OCI-LY7 (cell line): ENCODE data around the gene GORASP2. TPM values are rescaled to one million over a fixed set of nuclear protein-coding genes. Genes with fewer than 3 reads are reported as not detected.

Source experiments
- BruUV-seq: library from RNA; stranded (reverse); fragments of 400-500 nt; replicated peaks from 2 replicates; lab custom pipeline; 2021; lab: Mats Ljungman, UMichigan
- CTCF ChIA-PET: fragments of 300-600 bp; sonication (Branson Sonifier 250); formaldehyde crosslinking; loops from one replicate; lab custom pipeline; 2022; ENCODE audit warnings: antibody characterized with exemption; ENCODE audit not compliant: unreplicated experiment; lab: Charles Lee
- POLR2A ChIA-PET: fragments of 300-600 bp; sonication (Branson Sonifier 250); formaldehyde crosslinking; loops from one replicate; lab custom pipeline; 2022; ENCODE audit warnings: antibody characterized with exemption; lab: Charles Lee
- DNase-seq: peaks from one replicate; pipeline ENCODE4 v3.0.0-alpha.2; 2015; ENCODE audit warnings: low spot score
- H2AFZ ChIP-seq: fragments of 200-600 bp; sonication (generic), shearing (Covaris generic); 2 replicates; pipeline ENCODE4 v1.6.1; 2014; ENCODE audit warnings: mild to moderate bottlenecking, antibody characterized with exemption, low read length, moderate library complexity
- H3K27ac ChIP-seq: fragments of 200-600 bp; sonication (generic); 2 replicates; pipeline ENCODE4 v1.5.1; 2014; ENCODE audit warnings: mixed run types, low read depth, mild to moderate bottlenecking, moderate library complexity, low read length, inconsistent platforms; ENCODE audit not compliant: poor library complexity, severe bottlenecking
- H3K36me3 ChIP-seq: fragments of 200-600 bp; sonication (generic); 2 replicates; pipeline ENCODE4 v1.6.1; 2014; ENCODE audit warnings: mild to moderate bottlenecking, antibody characterized with exemption, low read length, moderate library complexity, mixed read lengths; ENCODE audit not compliant: insufficient read depth
- H3K4me1 ChIP-seq: fragments of 200-600 bp; sonication (generic); 2 replicates; pipeline ENCODE4 v1.5.1; 2014; ENCODE audit warnings: mild to moderate bottlenecking, low read length; ENCODE audit not compliant: insufficient read depth, poor library complexity, severe bottlenecking
- H3K4me2 ChIP-seq: fragments of 200-600 bp; sonication (generic); 2 replicates; pipeline ENCODE4 v1.6.1; 2014; ENCODE audit warnings: mild to moderate bottlenecking, low read length
- H3K4me3 ChIP-seq: fragments of 200-600 bp; sonication (generic); 2 replicates; pipeline ENCODE4 v1.5.1; 2014; ENCODE audit warnings: mild to moderate bottlenecking, low read depth, low read length; ENCODE audit not compliant: poor library complexity, severe bottlenecking
- H3K79me2 ChIP-seq: fragments of 200-600 bp; sonication (generic); 2 replicates; pipeline ENCODE4 v1.6.1; 2016; ENCODE audit warnings: low read depth, mild to moderate bottlenecking, low read length, moderate library complexity, mixed read lengths; ENCODE audit not compliant: insufficient read depth
- H3K9me2 ChIP-seq: fragments of 200-600 bp; sonication (generic); 2 replicates; pipeline ENCODE4 v1.6.1; 2016; ENCODE audit warnings: mild to moderate bottlenecking, low read length, mixed read lengths; ENCODE audit not compliant: insufficient read depth
- H3K9me3 ChIP-seq: fragments of 200-600 bp; sonication (generic); 2 replicates; pipeline ENCODE4 v1.6.1; 2014; ENCODE audit warnings: mild to moderate bottlenecking, mixed run types, low read length, mixed read lengths
- H4K20me1 ChIP-seq: fragments of 200-600 bp; sonication (generic); 2 replicates; pipeline ENCODE4 v1.6.1; 2014; ENCODE audit warnings: mild to moderate bottlenecking, antibody characterized with exemption, low read length, moderate library complexity, mixed read lengths; ENCODE audit not compliant: insufficient read depth
- EZH2phosphoT487 ChIP-seq: fragments of 200-600 bp; sonication (generic); IDR thresholded peaks from 2 replicates; pipeline ENCODE4 v1.6.1; 2018; ENCODE audit warnings: low read depth, borderline replicate concordance, mild to moderate bottlenecking, mixed run types, antibody characterized with exemption, low read length, moderate library complexity, mixed read lengths
- intact Hi-C: fragments of 100-400 bp; cut with micrococcal nuclease; formaldehyde crosslinking; loops from one replicate; pipeline ENCODE4 v1.10.0; 2022; ENCODE audit not compliant: unreplicated experiment
- total RNA-seq, 2 experiments: library from RNA; depleted of rRNA in 1 of 2; stranded (reverse); fragments of >200 nt in 1 of 2; shearing (Covaris generic) in 1 of 2; gene quantifications; 2 replicates each; pipeline ENCODE4 v1.2.3, GENCODE V29; 2014 to 2022
- TF ChIP-seq, protein P1 (sequence below): fragments of 200-600 bp; sonication (generic); conservative IDR thresholded peaks from 2 replicates; pipeline ENCODE4 v1.5.1; 2014; ENCODE audit warnings: mild to moderate bottlenecking, antibody characterized with exemption, low read length, moderate library complexity, mixed read lengths

Gene GORASP2
- total RNA-seq, 2 experiments from 2014 or later, result 30.7 to 94.3 TPM

DNA sequence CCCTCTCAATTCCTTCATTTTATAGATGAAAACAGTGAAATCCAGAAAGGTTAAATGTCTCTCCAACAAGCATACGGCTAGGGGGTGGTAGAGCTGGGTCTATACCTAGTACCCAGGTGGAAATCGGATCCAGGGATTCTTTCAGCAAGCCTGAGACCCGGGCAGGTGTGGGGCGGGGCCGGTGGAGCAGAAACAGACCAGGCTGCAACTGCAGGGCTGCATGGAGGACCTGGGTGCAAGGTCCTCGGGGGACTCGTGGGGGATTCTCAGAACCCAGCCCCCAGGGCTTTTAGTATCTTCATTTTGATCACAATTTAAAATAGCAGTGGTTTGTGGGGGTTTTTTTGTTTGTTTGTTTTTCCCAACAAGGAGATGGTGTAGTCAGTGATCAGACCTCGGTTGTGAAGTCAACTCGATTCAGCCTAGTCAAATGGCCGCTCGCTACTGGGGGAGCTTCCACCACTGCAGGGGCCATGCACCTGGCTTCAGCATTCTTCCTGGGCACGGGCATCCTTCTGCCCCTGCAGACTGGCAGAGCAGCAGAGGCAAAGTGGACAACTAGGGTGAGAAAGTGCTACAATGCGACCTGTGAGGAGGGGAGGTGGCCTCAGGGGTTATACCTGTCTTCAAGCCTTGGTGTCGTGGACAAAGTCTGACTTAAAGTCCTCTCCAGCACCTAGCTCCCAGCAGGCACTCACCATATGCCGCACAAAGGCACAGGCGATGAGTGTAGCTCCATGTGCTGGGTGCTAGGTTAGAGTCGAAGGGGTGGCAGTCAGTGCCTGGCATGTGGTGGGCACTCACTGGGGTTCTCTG is 46.3 kb downstream of the GORASP2 start:
- Histone ChIP-seq H3K4me2 (no peak overlapping the region), H2AFZ (no peak overlapping the region), H3K79me2 (no peaks in the 10 kb centered on the region), H3K4me1 (peaks cover 12% of the 10 kb centered on the region), H3K27ac (no peak overlapping the region), H3K4me3 (no peak overlapping the region), H3K9me3 (no peaks in the 10 kb centered on the region), H3K36me3 (no peaks in the 10 kb centered on the region), H4K20me1 (no peaks in the 10 kb centered on the region), H3K9me2 (no peaks in the 10 kb centered on the region)
- TF ChIP-seq, protein P1, sequence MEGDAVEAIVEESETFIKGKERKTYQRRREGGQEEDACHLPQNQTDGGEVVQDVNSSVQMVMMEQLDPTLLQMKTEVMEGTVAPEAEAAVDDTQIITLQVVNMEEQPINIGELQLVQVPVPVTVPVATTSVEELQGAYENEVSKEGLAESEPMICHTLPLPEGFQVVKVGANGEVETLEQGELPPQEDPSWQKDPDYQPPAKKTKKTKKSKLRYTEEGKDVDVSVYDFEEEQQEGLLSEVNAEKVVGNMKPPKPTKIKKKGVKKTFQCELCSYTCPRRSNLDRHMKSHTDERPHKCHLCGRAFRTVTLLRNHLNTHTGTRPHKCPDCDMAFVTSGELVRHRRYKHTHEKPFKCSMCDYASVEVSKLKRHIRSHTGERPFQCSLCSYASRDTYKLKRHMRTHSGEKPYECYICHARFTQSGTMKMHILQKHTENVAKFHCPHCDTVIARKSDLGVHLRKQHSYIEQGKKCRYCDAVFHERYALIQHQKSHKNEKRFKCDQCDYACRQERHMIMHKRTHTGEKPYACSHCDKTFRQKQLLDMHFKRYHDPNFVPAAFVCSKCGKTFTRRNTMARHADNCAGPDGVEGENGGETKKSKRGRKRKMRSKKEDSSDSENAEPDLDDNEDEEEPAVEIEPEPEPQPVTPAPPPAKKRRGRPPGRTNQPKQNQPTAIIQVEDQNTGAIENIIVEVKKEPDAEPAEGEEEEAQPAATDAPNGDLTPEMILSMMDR, result no peak
- TF ChIP-seq EZH2phosphoT487, result no peak
- ChIA-PET POLR2A (interaction anchor here (0.9 kb wide), 1 partner anchor 163 kb away, joined by 4 read pairs; no protein-coding TSS in a partner anchor), CTCF (interaction anchor here (0.7 to 1.0 kb wide), 2 partner anchors 344 to 456 kb away, joined by 3 read pairs; no protein-coding TSS in a partner anchor)
- BruUV-seq, result no TSS peak
- no peak for DNase-seq
- intact Hi-C loops, result loop anchor here (10.0 kb wide), 1 partner anchor 599 kb away; no protein-coding TSS in a partner anchor

DNA sequence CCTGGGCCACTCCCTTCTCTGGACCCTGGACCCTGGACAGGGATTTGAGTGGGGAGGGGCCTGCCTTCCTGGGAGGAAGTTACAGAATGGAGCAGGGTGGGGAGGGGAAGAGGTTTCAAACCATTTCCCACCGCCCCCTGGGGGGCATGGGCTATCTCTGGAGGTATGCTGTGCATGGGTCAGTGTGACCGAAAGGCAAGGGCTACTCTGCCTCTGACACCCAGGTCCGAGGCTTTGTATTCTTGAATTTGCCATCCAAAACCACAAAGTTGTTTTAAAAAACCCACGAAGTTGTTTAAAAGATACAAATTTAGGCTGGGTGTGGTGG is 46.9 kb downstream of the GORASP2 start:
- TF ChIP-seq EZH2phosphoT487, result no peak
- TF ChIP-seq, protein P1, result no peak
- DNase-seq, result no peak
- POLR2A ChIA-PET, result no interaction called here
- Histone ChIP-seq H3K9me3 (no peaks in the 10 kb centered on the region), H3K36me3 (no peaks in the 10 kb centered on the region), H4K20me1 (no peaks in the 10 kb centered on the region), H3K79me2 (no peaks in the 10 kb centered on the region), H3K4me2 (no peak overlapping the region), H3K4me1 (peaks cover 12% of the 10 kb centered on the region), H3K27ac (no peak overlapping the region), H3K9me2 (no peaks in the 10 kb centered on the region), H3K4me3 (no peak overlapping the region), H2AFZ (no peak overlapping the region)
- CTCF ChIA-PET, result interaction anchor here (0.7 kb wide), 1 partner anchor 344 kb away, joined by 3 read pairs; no protein-coding TSS in a partner anchor
- intact Hi-C loops, result loop anchor here (10.0 kb wide), 1 partner anchor 599 kb away; no protein-coding TSS in a partner anchor
- no TSS peak for BruUV-seq

DNA sequence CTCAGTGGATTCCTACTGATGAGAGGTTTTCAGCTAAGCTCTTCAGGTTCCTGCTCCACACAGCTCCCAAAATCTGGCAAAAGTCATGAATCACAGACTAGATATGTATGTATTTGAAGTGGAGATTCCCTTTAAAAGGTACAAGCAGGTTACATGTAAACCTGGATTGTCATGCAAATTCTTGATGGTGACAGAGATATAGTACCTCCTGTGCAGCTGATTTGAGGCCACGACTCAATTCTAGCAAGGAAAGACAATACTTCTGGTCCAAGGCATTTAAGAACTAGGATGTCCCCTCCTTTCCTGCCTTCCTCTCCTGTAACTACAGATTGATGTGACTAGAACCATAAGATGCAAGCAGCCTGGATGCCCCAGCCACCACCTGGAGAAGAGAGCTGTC is 55.0 kb downstream of the GORASP2 start:
- no peak for DNase-seq
- Histone ChIP-seq H3K4me2 (no peak overlapping the region), H2AFZ (no peak overlapping the region), H3K4me3 (no peak overlapping the region), H3K9me3 (no peaks in the 10 kb centered on the region), H3K36me3 (peaks cover 21% of the 10 kb centered on the region), H3K79me2 (no peaks in the 10 kb centered on the region), H3K4me1 (no peaks in the 10 kb centered on the region), H3K27ac (no peak overlapping the region), H4K20me1 (no peaks in the 10 kb centered on the region), H3K9me2 (no peaks in the 10 kb centered on the region)
- no TSS peak for BruUV-seq
- POLR2A ChIA-PET, result interaction anchor here (0.7 to 1.6 kb wide), 2 partner anchors 28 to 191 kb away, joined by 7 to 8 read pairs; no protein-coding TSS in a partner anchor
- intact Hi-C loops, result no loop called here
- CTCF ChIA-PET, result no interaction called here
- no peak for TF ChIP-seq EZH2phosphoT487
- TF ChIP-seq, protein P1, result no peak
